HCT116 (cell line): Measurements from ENCODE around the gene SDHAF4.

ENCODE experiments used
- CTCF ChIP-seq, 3 experiments: fragments of 200-600 bp in 1 of 3; sonication (generic) in 1 of 3; IDR thresholded peaks in 2 of 3; conservative IDR thresholded peaks in 1 of 3; 2 replicates each; pipeline ENCODE4 v1.5.1; 2012 to 2017; ENCODE audit warnings: low read depth in 2 of 3, low read length in 2 of 3, antibody characterized with exemption in 1 of 3, borderline replicate concordance in 1 of 3, control low read depth in 1 of 3, mild to moderate bottlenecking in 1 of 3, mixed read lengths in 1 of 3, mixed run types in 1 of 3, moderate library complexity in 1 of 3; ENCODE audit not compliant: insufficient read depth in 1 of 3
- EZH2 ChIP-seq: fragments of 200-600 bp; sonication (generic); IDR thresholded peaks from 2 replicates; pipeline ENCODE4 v1.6.1; 2017; ENCODE audit warnings: antibody characterized with exemption, mixed run types
- EZH2phosphoT487 ChIP-seq: fragments of 200-600 bp; IDR thresholded peaks from 2 replicates; pipeline ENCODE4 v1.6.1; 2018; ENCODE audit warnings: antibody characterized with exemption, borderline replicate concordance
- MAX ChIP-seq: IDR thresholded peaks from 2 replicates; pipeline ENCODE4 v1.6.1; 2012
- POLR2A ChIP-seq: IDR thresholded peaks from 2 replicates; pipeline ENCODE4 v1.7.0; 2011; ENCODE audit warnings: borderline replicate concordance; ENCODE audit not compliant: insufficient read depth, insufficient read length; ENCODE audit errors: extremely low read depth
- POLR2AphosphoS5 ChIP-seq: IDR thresholded peaks from 2 replicates; pipeline ENCODE4 v1.6.1; 2011; ENCODE audit warnings: mild to moderate bottlenecking, low read depth, low read length, moderate library complexity
- RAD21 ChIP-seq: IDR thresholded peaks from 2 replicates; pipeline ENCODE4 v1.6.1; 2012; ENCODE audit warnings: low read depth, mild to moderate bottlenecking
- REST ChIP-seq: IDR thresholded peaks from 2 replicates; pipeline ENCODE4 v1.6.1; 2012; ENCODE audit warnings: low read depth
- SP1 ChIP-seq: IDR thresholded peaks from 2 replicates; pipeline ENCODE4 v1.6.1; 2012; ENCODE audit warnings: low read depth
- TCF7L2 ChIP-seq: IDR thresholded peaks from 2 replicates; pipeline ENCODE4 v1.7.0; 2011; ENCODE audit warnings: borderline replicate concordance, inconsistent platforms; ENCODE audit not compliant: insufficient read depth, insufficient read length; ENCODE audit errors: extremely low read depth
- YY1 ChIP-seq: IDR thresholded peaks from 2 replicates; pipeline ENCODE4 v1.6.1; 2011; ENCODE audit warnings: low read length, low read depth, moderate library complexity, mild to moderate bottlenecking; ENCODE audit not compliant: insufficient replicate concordance; ENCODE audit errors: extremely low read depth
- ZBTB33 ChIP-seq: IDR thresholded peaks from 2 replicates; pipeline ENCODE4 v1.6.1; 2011; ENCODE audit warnings: mild to moderate bottlenecking, low read length, moderate library complexity; ENCODE audit not compliant: insufficient replicate concordance; ENCODE audit errors: extremely low read depth
- ZFX ChIP-seq: fragments of 450-650 bp; IDR thresholded peaks from 2 replicates; pipeline ENCODE4 v1.6.1; 2017
- ZNF274 ChIP-seq: fragments of 200-500 bp; sonication (Bioruptor generic); IDR thresholded peaks from 2 replicates; pipeline ENCODE4 v1.6.1; 2014; ENCODE audit warnings: mild to moderate bottlenecking, low read depth, low read length, inconsistent platforms

GRCh38 chr6:70604254-70604653 lies 37.5 kb downstream of the SDHAF4 start:
- TF ChIP-seq RAD21: no peak
- TF ChIP-seq YY1: no peak
- no peak for TF ChIP-seq EZH2
- no peak for TF ChIP-seq CTCF (IDR thresholded peaks at IDR 0.05 in 2 of 3, conservative IDR thresholded peaks at IDR 0.05 in 1 of 3; ENCODE audit: borderline replicate concordance in 1 of 3, insufficient read depth in 1 of 3, low read depth in 2 of 3, low read length in 2 of 3)
- TF ChIP-seq POLR2A: no peak
- TF ChIP-seq EZH2phosphoT487: no peak
- 0 out of 2 replicates have a peak, but pooled peaks have one; percentile 15 for TF ChIP-seq ZFX
- no peak for TF ChIP-seq ZBTB33
- no peak for TF ChIP-seq ZNF274
- no peak for TF ChIP-seq SP1
- no peak for TF ChIP-seq MAX
- TF ChIP-seq REST: no peak
- TF ChIP-seq TCF7L2: no peak
- no peak for TF ChIP-seq POLR2AphosphoS5
